HEK293 (cell line): ENCODE measurements around the gene PKNOX2.

Source experiments
- CTCF ChIP-seq: fragments of 450-650 bp; formaldehyde crosslinking; IDR thresholded peaks from 2 replicates; pipeline ENCODE4 v1.5.1; 2016; ENCODE audit warnings: missing biosample characterization, missing genetic modification characterization
- HOXA7 ChIP-seq: sonication (generic); formaldehyde crosslinking; IDR thresholded peaks from 2 replicates; pipeline ENCODE4 v1.8.1; 2022; ENCODE audit warnings: missing genetic modification reagents, borderline replicate concordance
- SP2 ChIP-seq: fragments of 450-650 bp; formaldehyde crosslinking; IDR thresholded peaks from 2 replicates; pipeline ENCODE4 v1.5.1; 2016; ENCODE audit warnings: missing biosample characterization, missing genetic modification characterization
- ZNF423 ChIP-seq: fragments of 450-650 bp; formaldehyde crosslinking; IDR thresholded peaks from 2 replicates; pipeline ENCODE4 v1.5.1; 2016; ENCODE audit warnings: missing biosample characterization, missing genetic modification characterization
- ZNF692 ChIP-seq: fragments of 450-650 bp; formaldehyde crosslinking; IDR thresholded peaks from 2 replicates; pipeline ENCODE4 v1.5.1; 2016; ENCODE audit warnings: missing biosample characterization, missing genetic modification characterization
- ZNF76 ChIP-seq: fragments of 450-650 bp; formaldehyde crosslinking; IDR thresholded peaks from 2 replicates; pipeline ENCODE4; 2016; ENCODE audit warnings: low read depth, missing biosample characterization, missing genetic modification characterization, borderline replicate concordance

GRCh38 chr11:125192183-125192582, 27.6 kb downstream of the PKNOX2 start:
- TF ChIP-seq CTCF (tag by site-specific recombination) = no peak
- no peak for TF ChIP-seq ZNF692 (tag by site-specific recombination)
- no peak for TF ChIP-seq ZNF423 (tag by site-specific recombination)
- no peak for TF ChIP-seq ZNF76 (tag by site-specific recombination)
- no peak for TF ChIP-seq HOXA7 (CRISPR knock-in tag)
- no peak for TF ChIP-seq SP2 (tag by site-specific recombination)
